ENCODE data around the gene CRTAC1. TPM values are rescaled to one million over a fixed set of nuclear protein-coding genes. Genes with fewer than 3 reads are reported as not detected.
A peak's percentile ranks its signal among the peaks of the same experiment; 100 is the strongest.

Gene CRTAC1
- total RNA-seq, 2 donors from 2014 or later: not detected

DNA sequence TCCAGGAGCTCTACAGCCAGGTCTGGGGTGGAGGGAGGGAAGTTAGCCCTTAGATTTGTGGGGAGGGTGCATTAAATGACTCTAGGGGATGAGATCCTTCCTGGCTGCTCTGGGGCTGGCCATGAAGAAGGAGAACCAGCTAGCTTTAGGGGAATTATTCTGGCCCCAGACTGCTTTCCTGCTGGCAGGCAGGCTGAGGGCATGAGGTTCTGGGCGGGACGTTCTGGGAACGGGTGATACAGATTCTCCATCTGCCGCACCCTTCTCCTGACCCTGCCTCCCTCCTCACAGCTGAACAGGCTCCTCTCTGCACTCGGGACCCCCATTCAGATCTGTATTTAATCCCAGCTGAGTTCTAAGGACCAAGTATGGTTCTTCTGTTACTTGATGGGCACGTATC, 156.9 kb downstream of the CRTAC1 start:
- Mint-ChIP-seq H3K27me3 (peaks cover 18% of the 10 kb centered on the region), H3K27ac (no peak overlapping the region), H3K4me3 (no peak overlapping the region), H3K36me3 (ENCODE audit: low read depth) (no peaks in the 10 kb centered on the region), H3K4me1 (peaks cover 10% of the 10 kb centered on the region)
- DNase-seq (no peak), ATAC-seq (no peak)
- no peaks in the 10 kb centered on the region for H3K9me3 ChIP-seq (ENCODE audit: control insufficient read depth, low read length, poor library complexity, severe bottlenecking)

GRCh38 chr10:97870990-97871389, 159.4 kb downstream of the CRTAC1 start:
- ATAC-seq (no peak), DNase-seq (no peak)
- H3K27me3 Mint-ChIP-seq: peaks cover 13% of the 10 kb centered on the region
- no peak overlapping the region for H3K27ac Mint-ChIP-seq
- no peaks in the 10 kb centered on the region for H3K9me3 ChIP-seq (ENCODE audit: control insufficient read depth, low read length, poor library complexity, severe bottlenecking)
- no peak overlapping the region for H3K4me3 Mint-ChIP-seq
- no peaks in the 10 kb centered on the region for H3K36me3 Mint-ChIP-seq (ENCODE audit: low read depth)
- peaks cover 15% of the 10 kb centered on the region for H3K4me1 Mint-ChIP-seq

DNA sequence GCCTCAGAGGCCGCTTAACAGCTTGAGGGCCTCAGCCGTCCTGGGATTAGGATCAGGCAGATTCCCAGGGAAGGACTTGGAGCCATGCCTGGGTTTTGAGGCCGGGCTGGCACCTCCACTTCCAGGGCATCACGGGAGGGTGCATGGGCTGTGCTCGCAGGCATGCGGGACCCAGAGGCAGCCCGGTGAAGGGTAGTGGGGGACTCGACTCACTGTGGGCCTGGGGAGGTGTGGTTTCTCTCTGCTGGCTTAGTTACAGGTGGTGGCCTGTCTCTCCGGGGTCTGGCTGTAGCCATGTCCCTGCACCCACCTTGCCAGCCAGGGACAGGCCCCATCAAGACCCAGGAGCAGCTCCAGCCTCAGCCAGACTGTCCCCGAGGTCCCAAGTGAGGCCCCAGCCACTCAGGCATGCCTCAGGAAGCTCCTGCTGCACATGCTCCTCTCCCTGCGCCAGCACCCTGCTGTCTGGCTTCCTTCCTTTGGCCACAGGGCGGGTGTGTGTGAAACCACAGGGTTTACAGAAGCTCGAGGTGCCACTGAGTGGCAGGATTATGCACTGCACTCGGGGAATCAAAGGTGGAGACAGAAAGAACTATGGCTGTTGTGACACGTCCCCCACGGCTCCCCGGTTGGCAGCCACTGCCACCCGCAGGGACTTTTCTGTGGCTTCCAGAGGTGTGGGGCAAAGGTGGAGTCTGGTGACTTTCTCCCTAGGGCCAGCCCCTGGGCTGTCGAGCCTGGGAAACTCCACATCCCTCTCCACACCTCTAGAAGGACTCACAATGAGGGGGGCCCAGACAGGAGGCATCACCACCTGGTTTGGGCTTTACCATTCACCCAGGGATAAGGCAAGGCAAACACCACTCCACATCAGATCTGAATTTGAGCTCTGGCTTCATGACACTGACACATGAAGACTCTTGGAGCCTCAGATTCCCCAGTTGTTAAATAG, 161.1 kb downstream of the CRTAC1 start:
- Mint-ChIP-seq H3K27me3 (peaks cover 8% of the 10 kb centered on the region), H3K4me3 (peak overlapping the region; percentile 53), H3K4me1 (peaks cover 15% of the 10 kb centered on the region), H3K27ac (peak overlapping the region; percentile 21), H3K36me3 (ENCODE audit: low read depth) (no peaks in the 10 kb centered on the region)
- DNase-seq: peak; percentile 46 to 62 (median 51)
- H3K9me3 ChIP-seq (ENCODE audit: control insufficient read depth, low read length, poor library complexity, severe bottlenecking): no peaks in the 10 kb centered on the region
- peak; percentile 98 for ATAC-seq

GRCh38 chr10:97868134-97868685, 162.2 kb downstream of the CRTAC1 start:
- ATAC-seq (no peak), DNase-seq (no peak)
- no peaks in the 10 kb centered on the region for H3K36me3 Mint-ChIP-seq (ENCODE audit: low read depth)
- H3K4me3 Mint-ChIP-seq: no peak overlapping the region
- H3K27me3 Mint-ChIP-seq: peaks cover 8% of the 10 kb centered on the region
- peaks cover 15% of the 10 kb centered on the region for H3K4me1 Mint-ChIP-seq
- H3K9me3 ChIP-seq (ENCODE audit: control insufficient read depth, low read length, poor library complexity, severe bottlenecking): no peaks in the 10 kb centered on the region
- no peak overlapping the region for H3K27ac Mint-ChIP-seq

DNA sequence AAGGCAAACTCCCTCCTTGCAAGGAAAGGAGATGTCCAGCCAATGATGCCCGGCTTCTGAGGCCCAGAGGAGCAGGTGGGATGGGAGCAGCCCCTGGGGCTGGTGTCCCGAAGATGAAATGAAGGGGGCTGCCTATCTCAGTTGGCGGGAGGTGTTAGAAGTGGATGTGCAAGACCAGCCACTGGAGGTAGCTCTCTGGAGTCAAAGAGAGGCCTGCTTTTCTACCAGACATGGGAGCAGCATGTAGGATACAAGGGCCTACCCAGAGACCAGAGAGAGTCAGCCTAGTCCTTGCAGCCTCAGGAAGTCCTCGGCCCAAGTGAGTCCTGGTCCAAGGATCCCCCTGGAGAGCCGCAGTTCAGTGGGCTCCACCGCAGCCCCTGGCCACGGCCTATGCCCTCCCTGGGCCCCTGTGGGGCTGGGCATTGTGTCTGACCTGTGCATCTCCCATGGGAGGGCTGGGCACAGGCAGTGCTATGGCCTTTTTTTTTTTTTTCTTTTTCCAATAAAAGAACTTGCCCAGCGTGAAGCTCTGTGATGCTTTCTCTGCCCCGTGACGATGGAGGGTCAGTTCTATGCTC, 163.1 kb downstream of the CRTAC1 start:
- no peak overlapping the region for H3K4me3 Mint-ChIP-seq
- H3K4me1 Mint-ChIP-seq: peaks cover 17% of the 10 kb centered on the region
- peaks cover 2% of the 10 kb centered on the region for H3K27me3 Mint-ChIP-seq
- DNase-seq: no peak
- no peak for ATAC-seq
- H3K9me3 ChIP-seq (ENCODE audit: control insufficient read depth, low read length, poor library complexity, severe bottlenecking): no peaks in the 10 kb centered on the region
- H3K27ac Mint-ChIP-seq: peak overlapping the region; percentile 32
- no peaks in the 10 kb centered on the region for H3K36me3 Mint-ChIP-seq (ENCODE audit: low read depth)

- DNase-seq: no peak
- ATAC-seq: no peak
- Mint-ChIP-seq H3K4me3 (no peak overlapping the region), H3K4me1 (peaks cover 17% of the 10 kb centered on the region), H3K27ac (peak overlapping the region; percentile 32), H3K36me3 (ENCODE audit: low read depth) (no peaks in the 10 kb centered on the region), H3K27me3 (no peaks in the 10 kb centered on the region)
- H3K9me3 ChIP-seq (ENCODE audit: control insufficient read depth, low read length, poor library complexity, severe bottlenecking): no peaks in the 10 kb centered on the region
These were observed 163.7 kb downstream of the CRTAC1 start for GRCh38 chr10:97866524-97867219.

- peaks cover 17% of the 10 kb centered on the region for H3K4me1 Mint-ChIP-seq
- H3K9me3 ChIP-seq (ENCODE audit: control insufficient read depth, low read length, poor library complexity, severe bottlenecking): no peaks in the 10 kb centered on the region
- no peak overlapping the region for H3K27ac Mint-ChIP-seq
- no peak overlapping the region for H3K4me3 Mint-ChIP-seq
- H3K36me3 Mint-ChIP-seq (ENCODE audit: low read depth): no peaks in the 10 kb centered on the region
- no peak for ATAC-seq
- no peaks in the 10 kb centered on the region for H3K27me3 Mint-ChIP-seq
- DNase-seq: no peak
These were observed 164.9 kb downstream of the CRTAC1 start for GRCh38 chr10:97865488-97865887.

DNA sequence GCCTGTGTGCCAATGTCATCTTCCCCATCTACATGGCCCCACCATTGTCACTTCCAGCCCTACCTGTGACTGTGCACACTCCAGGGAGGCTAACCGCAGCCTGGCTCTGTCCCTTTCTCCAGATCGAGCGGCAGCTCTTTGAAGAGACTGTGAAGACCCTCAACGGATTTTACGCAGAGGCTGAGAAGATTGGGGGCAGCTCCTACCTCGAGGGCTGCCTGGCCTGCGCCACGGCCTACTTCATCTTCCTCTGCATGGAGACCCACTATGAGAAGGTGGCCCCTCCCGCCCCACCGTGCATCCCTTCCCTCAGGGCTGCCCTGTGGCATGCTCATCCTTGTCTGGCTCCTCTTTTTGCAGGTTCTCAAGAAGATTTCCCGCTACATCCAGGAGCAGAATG, 166.6 kb downstream of the CRTAC1 start:
- Mint-ChIP-seq H3K4me1 (peaks cover 10% of the 10 kb centered on the region), H3K27me3 (no peaks in the 10 kb centered on the region), H3K4me3 (no peak overlapping the region), H3K27ac (no peak overlapping the region), H3K36me3 (ENCODE audit: low read depth) (no peaks in the 10 kb centered on the region)
- no peaks in the 10 kb centered on the region for H3K9me3 ChIP-seq (ENCODE audit: control insufficient read depth, low read length, poor library complexity, severe bottlenecking)
- DNase-seq (no peak), ATAC-seq (no peak)

DNA sequence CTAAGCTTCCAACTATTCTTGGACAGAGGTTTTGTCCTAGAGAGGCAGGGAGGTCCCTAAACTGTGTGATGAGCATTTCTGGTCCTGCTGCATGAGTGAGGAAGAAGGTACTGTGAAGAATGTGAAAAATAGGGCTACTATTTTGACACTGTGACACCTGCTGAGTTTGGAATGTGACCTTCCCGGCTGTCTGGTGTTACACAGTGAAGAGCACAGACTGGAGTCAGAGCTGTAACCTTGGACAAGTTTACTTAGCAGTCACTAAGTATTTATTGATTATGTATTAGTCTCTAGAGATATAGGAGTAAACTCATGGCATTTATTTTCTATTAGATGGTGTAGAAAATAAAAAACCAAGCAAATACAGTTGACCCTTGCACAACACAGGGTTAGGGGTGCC, 168.5 kb downstream of the CRTAC1 start:
- Mint-ChIP-seq H3K27ac (no peak overlapping the region), H3K36me3 (ENCODE audit: low read depth) (no peaks in the 10 kb centered on the region), H3K4me1 (peaks cover 19% of the 10 kb centered on the region), H3K27me3 (no peaks in the 10 kb centered on the region), H3K4me3 (no peak overlapping the region)
- ATAC-seq (no peak), DNase-seq (no peak)
- no peaks in the 10 kb centered on the region for H3K9me3 ChIP-seq (ENCODE audit: control insufficient read depth, low read length, poor library complexity, severe bottlenecking)

DNA sequence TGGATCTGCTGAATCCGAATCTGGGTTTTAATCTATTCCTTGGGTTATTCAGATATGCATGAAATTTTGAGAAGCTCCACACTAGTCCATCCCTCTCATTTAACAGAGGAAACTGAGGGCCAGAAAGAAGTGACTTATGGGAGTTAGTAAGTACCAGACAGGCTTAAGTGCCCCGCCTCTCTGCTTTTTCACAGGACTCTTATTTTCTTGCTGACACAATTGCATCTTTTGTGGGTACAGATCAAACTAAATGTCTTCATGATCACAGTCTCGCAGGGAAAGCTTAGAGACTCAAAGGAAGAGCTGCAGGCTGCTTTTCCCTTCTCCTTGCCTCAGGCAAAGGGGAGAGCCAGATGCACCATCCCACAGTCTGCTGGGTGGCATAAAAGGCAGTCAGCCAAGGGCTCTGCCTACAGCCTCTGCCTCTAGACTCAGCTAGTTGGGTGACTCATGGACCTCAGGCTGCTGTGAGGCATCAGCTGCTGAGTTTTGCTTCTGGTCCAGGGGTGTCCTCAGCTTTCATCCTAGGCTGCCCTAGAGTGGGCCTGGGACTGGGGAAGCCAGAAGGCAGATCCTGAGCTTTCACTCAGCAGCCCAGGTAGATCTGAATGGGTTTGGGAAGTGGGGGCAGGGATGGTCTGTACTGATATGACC, 169.2 kb downstream of the CRTAC1 start:
- no peak for DNase-seq
- no peak for ATAC-seq
- Mint-ChIP-seq H3K27me3 (no peaks in the 10 kb centered on the region), H3K4me1 (peaks cover 17% of the 10 kb centered on the region), H3K27ac (no peak overlapping the region), H3K36me3 (ENCODE audit: low read depth) (no peaks in the 10 kb centered on the region), H3K4me3 (no peak overlapping the region)
- H3K9me3 ChIP-seq (ENCODE audit: control insufficient read depth, low read length, poor library complexity, severe bottlenecking): no peaks in the 10 kb centered on the region

- Mint-ChIP-seq H3K4me1 (peaks cover 17% of the 10 kb centered on the region), H3K27ac (peak overlapping the region; percentile 89), H3K27me3 (no peaks in the 10 kb centered on the region), H3K4me3 (no peak overlapping the region), H3K36me3 (ENCODE audit: low read depth) (no peaks in the 10 kb centered on the region)
- no peaks in the 10 kb centered on the region for H3K9me3 ChIP-seq (ENCODE audit: control insufficient read depth, low read length, poor library complexity, severe bottlenecking)
- no peak for DNase-seq
- ATAC-seq: no peak
These were observed 172.4 kb downstream of the CRTAC1 start for GRCh38 chr10:97858001-97858439.

GRCh38 chr10:97854743-97855142, 175.7 kb downstream of the CRTAC1 start:
- DNase-seq: no peak
- H3K27me3 Mint-ChIP-seq: no peaks in the 10 kb centered on the region
- no peak overlapping the region for H3K27ac Mint-ChIP-seq
- no peak for ATAC-seq
- no peaks in the 10 kb centered on the region for H3K9me3 ChIP-seq (ENCODE audit: control insufficient read depth, low read length, poor library complexity, severe bottlenecking)
- H3K36me3 Mint-ChIP-seq (ENCODE audit: low read depth): no peaks in the 10 kb centered on the region
- H3K4me3 Mint-ChIP-seq: no peak overlapping the region
- peaks cover 38% of the 10 kb centered on the region for H3K4me1 Mint-ChIP-seq

Measured in T-helper 17 cell (primary cell).